Tibial artery (tissue), 4 donors: ENCODE measurements around the gene KIF16B.
"Not testable (repeated sequence)": the region's sequence is repeated elsewhere in the genome, so short reads cannot be mapped to it uniquely, and the experiment has no call there.

ENCODE experiments used
- DNase-seq, 2 donors: peaks; one replicate each; pipeline ENCODE4 v3.0.0-alpha.2; 2019
- H3K27ac ChIP-seq, 2 donors: fragments of 200-600 bp; sonication (generic) in 1 of 2; 1 replicate in 1 of 2; 2 replicates in 1 of 2; pipeline ENCODE4 v1.5.1; 2018 to 2019; ENCODE audit warnings: mild to moderate bottlenecking in 1 of 2
- H3K27me3 ChIP-seq, 2 donors: fragments of 200-600 bp; sonication (generic) in 1 of 2; one replicate each; pipeline versions ENCODE4 v1.5.1 to v1.6.0; 2016 to 2019
- H3K36me3 ChIP-seq, 3 donors: fragments of 200-600 bp; sonication (generic) in 2 of 3; one replicate each; pipeline ENCODE4 v1.5.1; 2016 to 2019; ENCODE audit warnings: mild to moderate bottlenecking in 2 of 3
- H3K4me1 ChIP-seq, 4 donors: fragments of 200-600 bp; sonication (generic) in 2 of 4; 1 replicate in 3 of 4; 2 replicates in 1 of 4; pipeline ENCODE4 v1.5.1; 2016 to 2019
- H3K4me3 ChIP-seq, 2 donors: fragments of 200-600 bp; sonication (generic) in 1 of 2; 1 replicate in 1 of 2; 2 replicates in 1 of 2; pipeline ENCODE4 v1.5.1; 2018 to 2019; ENCODE audit warnings: mild to moderate bottlenecking in 2 of 2
- H3K9me3 ChIP-seq, 3 donors: fragments of 200-600 bp; sonication (generic) in 1 of 3; one replicate each; pipeline ENCODE4 v1.5.1; 2016 to 2019
- CTCF ChIP-seq, 2 experiments: fragments of 200-600 bp in 1 of 2; fragments of 450-650 bp in 1 of 2; IDR thresholded peaks; one replicate each; pipeline ENCODE4 v1.5.1; 2017 to 2019; ENCODE audit warnings: antibody characterized with exemption in 2 of 2, mild to moderate bottlenecking in 1 of 2, moderate library complexity in 1 of 2
- intact Hi-C: fragments of 100-400 bp; cut with DNase I; formaldehyde crosslinking; loops from one replicate; pipeline ENCODE4 v1.15.0; 2023; ENCODE audit warnings: low total_unique reads

Gene KIF16B

GRCh38 chr20:16599257-16599656 lies 26.0 kb upstream of the KIF16B start:
- H3K27ac ChIP-seq: no peak overlapping the region
- TF ChIP-seq CTCF (IDR thresholded peaks at IDR 0.05): no peak
- H3K9me3 ChIP-seq: no peaks in the 10 kb centered on the region
- no peaks in the 10 kb centered on the region for H3K27me3 ChIP-seq
- H3K4me1 ChIP-seq: no peaks in the 10 kb centered on the region
- H3K36me3 ChIP-seq: no peaks in the 10 kb centered on the region
- H3K4me3 ChIP-seq: no peak overlapping the region
- DNase-seq: no peak
- intact Hi-C loops: no loop called here

- no peak overlapping the region for H3K4me3 ChIP-seq
- no peaks in the 10 kb centered on the region for H3K4me1 ChIP-seq
- H3K27ac ChIP-seq: no peak overlapping the region
- H3K27me3 ChIP-seq: no peaks in the 10 kb centered on the region
- no peak for DNase-seq
- no peaks in the 10 kb centered on the region for H3K9me3 ChIP-seq
- H3K36me3 ChIP-seq: no peaks in the 10 kb centered on the region
- intact Hi-C loops: no loop called here
- no peak for TF ChIP-seq CTCF (IDR thresholded peaks at IDR 0.05)
Observed at GRCh38 chr20:16596991-16597390, 23.7 kb upstream of the KIF16B start.

- intact Hi-C loops, H3K4me1 ChIP-seq, DNase-seq, H3K36me3 ChIP-seq, H3K9me3 ChIP-seq, H3K4me3 ChIP-seq, H3K27me3 ChIP-seq, H3K27ac ChIP-seq: not testable (repeated sequence)
Observed at GRCh38 chr20:16596404-16596803, 23.2 kb upstream of the KIF16B start.

- no peak for DNase-seq
- intact Hi-C loops: no loop called here
- Histone ChIP-seq H3K4me1 (no peaks in the 10 kb centered on the region), H3K4me3 (no peak overlapping the region), H3K36me3 (no peaks in the 10 kb centered on the region), H3K27me3 (no peaks in the 10 kb centered on the region), H3K9me3 (no peaks in the 10 kb centered on the region), H3K27ac (no peak overlapping the region)
- no peak for TF ChIP-seq CTCF (IDR thresholded peaks at IDR 0.05)
Observed at GRCh38 chr20:16595376-16595775, 22.1 kb upstream of the KIF16B start.

GRCh38 chr20:16590041-16590633 lies 16.9 kb upstream of the KIF16B start:
- no peak overlapping the region for H3K4me3 ChIP-seq
- intact Hi-C loops: no loop called here
- no peak for DNase-seq
- no peak overlapping the region for H3K27ac ChIP-seq
- peaks cover 0 to 2% of the 10 kb centered on the region in 2 donors for H3K27me3 ChIP-seq
- H3K36me3 ChIP-seq: no peaks in the 10 kb centered on the region
- no peak for TF ChIP-seq CTCF (IDR thresholded peaks at IDR 0.05)
- no peaks in the 10 kb centered on the region for H3K9me3 ChIP-seq
- no peaks in the 10 kb centered on the region for H3K4me1 ChIP-seq

GRCh38 chr20:16589623-16590022 lies 16.4 kb upstream of the KIF16B start:
- Histone ChIP-seq H3K4me3 (no peak overlapping the region), H3K36me3 (no peaks in the 10 kb centered on the region), H3K27ac (no peak overlapping the region), H3K4me1 (no peaks in the 10 kb centered on the region), H3K9me3 (no peaks in the 10 kb centered on the region), H3K27me3 (peaks cover 0 to 2% of the 10 kb centered on the region in 2 donors)
- intact Hi-C loops: no loop called here
- no peak for DNase-seq
- no peak for TF ChIP-seq CTCF (IDR thresholded peaks at IDR 0.05)
